GM18873 (cell line): Measurements from ENCODE around the gene PGAP3.

Experiments used
- ATAC-seq: cut with Tn5 transposase; IDR thresholded peaks from one replicate; pipeline ENCODE4 v1.9.1; 2021; ENCODE audit warnings: mild to moderate bottlenecking, moderate library complexity, moderate number of reproducible peaks; ENCODE audit not compliant: unreplicated experiment, low FRiP score

The PGAP3 gene

DNA sequence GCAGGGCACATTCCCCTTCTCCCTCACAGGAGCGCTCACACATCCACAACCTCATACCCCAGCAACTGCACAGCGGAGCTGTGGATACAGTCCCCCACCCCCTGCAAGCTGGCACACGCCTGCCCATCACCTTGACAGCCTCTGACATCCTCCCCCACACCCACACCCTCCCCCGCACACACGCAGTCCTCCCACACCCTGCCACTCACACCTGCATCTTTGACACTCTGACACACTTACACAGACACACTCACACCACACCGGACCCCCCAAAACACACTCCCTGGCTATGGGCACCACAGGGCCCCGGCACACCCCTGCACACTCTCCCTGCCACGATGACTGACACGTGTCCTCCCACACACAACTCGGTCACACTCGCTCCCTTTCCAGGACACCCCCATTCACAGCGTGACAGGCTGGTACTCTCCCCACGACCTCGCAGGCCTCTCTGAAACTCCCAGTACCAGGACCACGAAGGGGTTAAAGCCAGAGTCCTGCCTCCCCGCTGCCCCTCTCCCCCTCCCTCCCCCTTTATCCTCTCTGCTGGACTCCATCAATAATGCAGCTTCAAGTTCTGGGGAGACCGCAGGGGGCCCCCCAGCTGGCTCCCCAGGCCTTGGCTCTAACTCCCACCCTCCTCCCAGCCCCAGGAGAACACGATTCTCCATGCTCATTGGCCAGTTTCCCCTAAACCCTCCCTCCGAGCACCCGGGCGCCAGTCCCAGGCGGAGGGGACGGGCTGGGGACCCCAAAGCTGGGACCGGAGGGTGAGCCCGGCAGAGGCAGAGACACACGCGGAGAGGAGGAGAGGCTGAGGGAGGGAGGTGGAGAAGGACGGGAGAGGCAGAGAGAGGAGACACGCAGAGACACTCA lies 61.4 kb downstream of the PGAP3 start, which contains the start of gene PPP1R1B:
Gene PPP1R1B (plus strand): TSS at position 782 of the 876 bp plus-strand sequence. CDS start 441 bp downstream, outside the sequence.
- no peak for ATAC-seq

DNA sequence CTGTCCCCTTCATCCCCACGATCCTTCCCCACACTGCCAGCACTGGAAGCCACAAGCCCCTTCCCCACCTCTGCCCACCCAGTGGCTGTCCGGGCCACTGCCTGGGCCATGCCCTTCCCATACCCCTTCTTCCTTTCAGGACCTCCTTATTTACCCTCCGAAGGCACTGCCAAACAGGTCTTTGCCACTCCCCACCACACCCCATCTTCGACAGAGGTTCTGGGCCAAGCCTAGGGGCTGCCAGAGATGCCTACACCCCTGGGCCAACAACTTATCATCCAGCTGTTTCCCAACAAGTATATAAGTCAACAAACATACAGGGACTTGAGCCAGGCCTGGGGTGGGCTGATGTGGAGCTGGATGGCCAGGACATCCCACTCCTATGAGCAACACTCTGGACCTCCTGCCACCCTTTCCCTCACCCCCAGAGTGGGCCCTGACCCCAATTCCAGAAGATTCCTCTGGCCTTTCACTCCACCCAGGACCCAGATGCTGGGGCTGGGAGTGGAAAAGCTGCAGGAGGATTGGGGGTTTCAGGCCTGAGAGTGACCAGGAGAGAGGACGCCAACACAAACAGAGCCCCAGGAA lies 62.6 kb downstream of the PGAP3 start:
- ATAC-seq, result no peak

DNA sequence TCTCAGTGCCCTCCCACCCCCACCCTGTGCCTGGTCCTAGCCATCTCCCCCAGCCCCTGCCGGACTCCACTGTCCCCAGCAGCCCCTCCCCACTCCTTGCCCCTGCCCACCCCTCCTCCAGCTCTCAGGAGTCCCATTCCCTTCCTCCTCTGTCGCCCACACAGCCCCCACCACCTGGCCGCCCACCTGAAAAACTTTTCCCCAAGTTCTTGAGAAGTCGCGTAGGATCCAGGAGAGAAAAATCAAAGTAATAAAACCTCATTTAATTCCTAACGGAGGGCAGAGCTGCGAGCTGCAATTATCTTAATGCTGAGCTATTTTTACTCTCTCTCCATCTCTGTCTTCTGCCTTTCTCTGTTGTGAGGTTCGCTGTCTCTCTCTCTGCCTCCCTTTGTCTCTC lies 63.5 kb downstream of the PGAP3 start:
- no peak for ATAC-seq

DNA sequence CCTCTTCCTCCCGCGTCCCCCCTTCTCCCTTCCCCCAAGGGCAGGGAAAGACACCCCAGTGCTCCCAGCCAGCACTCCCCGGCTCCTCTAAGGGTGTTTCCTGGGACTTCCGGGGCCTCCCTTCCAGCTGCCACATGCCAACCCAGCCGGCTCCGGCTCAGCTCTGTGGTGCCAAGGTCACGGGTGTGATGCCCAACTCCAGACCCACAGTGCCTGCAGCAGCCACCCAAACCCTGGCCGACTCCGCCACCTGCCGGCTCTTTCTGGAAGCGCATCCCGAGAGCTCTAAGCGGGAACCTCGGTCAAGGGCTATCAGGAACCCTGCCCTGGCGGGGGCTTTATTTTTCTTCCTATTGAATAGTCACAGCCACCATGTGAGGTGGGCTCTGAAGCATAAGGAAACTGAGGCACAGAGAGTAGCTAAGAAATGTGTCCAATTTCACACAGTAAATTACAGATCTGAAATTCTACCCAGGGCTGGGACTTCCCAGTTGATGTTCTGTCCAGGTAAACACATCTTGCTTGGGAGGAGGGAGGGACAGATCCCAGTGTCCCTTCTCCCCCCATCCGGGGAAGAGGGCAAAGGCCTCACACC lies 64.4 kb downstream of the PGAP3 start:
- ATAC-seq, result no peak

DNA sequence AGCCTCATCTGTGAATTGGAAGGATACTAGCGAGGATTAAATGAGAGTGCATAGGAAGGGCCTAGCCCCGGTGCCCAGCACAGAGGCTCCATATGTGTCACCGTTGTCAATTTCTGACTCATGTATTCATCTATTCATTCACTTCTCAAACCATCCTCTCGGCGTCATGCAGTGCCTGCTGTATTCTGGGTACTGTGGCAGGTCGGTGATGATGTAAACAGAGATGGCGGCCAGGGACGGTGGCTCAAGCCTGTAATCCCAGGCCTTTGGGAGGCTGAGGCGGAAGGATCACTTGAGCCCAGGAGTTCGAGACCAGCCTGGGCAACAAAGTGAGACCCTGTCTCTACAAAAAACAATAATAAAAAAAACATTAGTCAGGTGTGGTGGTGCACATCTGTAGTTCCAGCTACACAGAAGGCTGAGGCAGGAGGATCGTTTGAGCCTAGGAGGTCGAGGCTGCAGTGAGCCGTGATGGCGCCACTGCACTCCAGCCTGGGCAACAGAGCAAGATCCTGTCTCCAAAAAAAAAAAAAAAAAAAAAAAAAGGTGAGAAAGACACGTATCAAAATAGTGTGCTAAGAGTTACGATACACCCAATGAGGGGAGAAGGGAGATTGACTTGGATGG lies 65.4 kb downstream of the PGAP3 start:
- no peak for ATAC-seq

DNA sequence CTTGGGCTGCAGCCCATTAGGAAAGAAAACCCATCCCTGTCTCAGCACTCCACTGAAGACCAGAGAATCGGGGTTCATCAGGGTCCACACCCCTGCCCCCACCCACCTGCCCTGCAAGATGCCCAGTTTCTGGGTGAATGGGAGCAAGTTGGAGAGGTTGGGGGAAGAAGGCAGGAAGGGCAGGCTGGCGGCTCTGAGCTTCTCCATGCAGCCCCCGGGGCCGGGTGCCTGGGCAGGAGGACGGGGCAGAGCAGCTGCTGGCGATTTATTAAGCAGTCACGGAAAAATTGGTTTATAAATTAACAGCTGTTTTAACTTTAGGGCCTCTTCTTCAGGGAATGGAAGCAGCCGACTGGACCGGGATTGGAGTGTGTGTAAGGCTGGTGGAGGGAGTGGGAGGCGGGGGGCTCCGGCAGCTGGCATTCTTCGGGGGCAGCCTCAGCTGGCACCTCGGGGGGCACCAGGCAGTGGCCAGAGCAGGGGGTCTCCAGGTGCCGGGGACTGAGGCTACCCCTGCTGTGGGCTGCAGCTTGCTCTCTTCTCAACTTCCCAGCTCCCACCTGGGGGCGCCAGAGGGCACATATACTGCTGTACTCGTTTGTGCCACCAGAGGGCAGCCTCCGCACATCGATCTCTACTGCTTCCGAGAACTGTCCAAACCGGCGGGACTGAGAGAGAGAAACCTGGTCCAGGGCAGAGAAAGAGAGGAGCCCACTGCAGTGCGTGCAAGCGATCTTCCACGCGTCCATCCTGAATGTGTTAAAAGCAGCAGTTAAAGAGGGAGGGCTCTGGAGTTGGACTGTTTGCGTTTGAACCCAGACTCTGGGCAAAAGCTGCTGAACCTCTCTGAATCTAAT lies 66.1 kb downstream of the PGAP3 start:
- peak; percentile 45 for ATAC-seq
